Measurements from ENCODE around the gene RMDN2. TPM values are rescaled to one million over a fixed set of nuclear protein-coding genes. Genes with fewer than 3 reads are reported as not detected.

RMDN2 gene
- total and polyA plus RNA-seq, 9 of the 15 experiments (the other 6 are each of a cell fraction or from before 2014, with no cell fraction given), result 1.5 to 4.3 (median 2.3) TPM

DNA sequence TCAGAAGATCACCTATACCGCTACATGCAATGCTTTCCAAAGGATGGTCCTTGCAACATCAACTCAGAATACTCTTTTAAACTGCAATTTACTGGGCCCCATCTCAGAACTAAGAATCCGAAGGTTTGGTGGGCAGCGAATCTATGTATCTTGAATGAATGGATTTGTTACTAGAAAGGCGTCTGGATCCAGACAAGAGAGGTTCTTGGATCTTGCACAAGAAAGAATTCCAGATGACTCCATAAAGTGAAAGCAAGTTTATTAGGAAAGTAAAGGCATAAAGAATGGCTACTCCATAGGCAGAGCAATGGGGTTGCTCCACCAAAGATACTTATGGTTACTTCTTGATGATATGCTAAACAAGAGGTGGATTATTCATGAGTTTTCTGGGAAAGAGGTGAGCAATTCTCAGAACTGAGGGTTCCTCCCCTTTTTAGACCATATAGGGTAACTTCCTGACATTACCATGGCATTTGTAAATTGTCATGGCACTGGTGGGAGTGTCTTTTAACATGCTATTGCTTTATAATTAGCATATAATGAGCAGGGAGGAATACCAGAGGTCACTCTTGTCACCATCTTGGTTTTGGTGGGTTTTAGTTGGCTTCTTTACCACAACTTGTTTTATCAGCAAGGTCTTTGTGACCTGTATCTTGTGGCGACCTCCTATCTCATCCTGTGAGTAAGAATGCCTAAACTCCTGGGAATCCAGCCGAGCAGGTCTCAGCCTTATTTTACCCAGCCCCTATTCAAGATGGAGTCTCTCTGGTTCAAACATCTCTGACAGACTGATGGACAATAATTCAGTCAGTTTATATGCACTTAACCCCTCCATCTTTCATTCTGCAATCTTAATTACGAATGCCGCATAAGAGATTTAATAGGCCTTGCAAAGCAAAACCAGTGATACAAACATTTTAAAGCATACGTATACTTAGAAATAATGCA lies 7.5 kb upstream of the RMDN2 start (continued):
- TF ChIP-seq EHMT2 (IDR thresholded peaks at IDR 0.05), result no peak
- TF ChIP-seq FOXK1 (CRISPR knock-in tag; IDR thresholded peaks at IDR 0.05; ENCODE audit: borderline replicate concordance), result no peak
- TF ChIP-seq TRIM24 (IDR thresholded peaks at IDR 0.05), result no peak
- TF ChIP-seq DNMT1 (IDR thresholded peaks at IDR 0.05), result no peak
- TF ChIP-seq ZNF41 (CRISPR knock-in tag; conservative IDR thresholded peaks at IDR 0.05), result peak; percentile 68; the same call in 1 of the 2 replicates
- TF ChIP-seq CC2D1A (IDR thresholded peaks at IDR 0.05), result no peak
- no peak for TF ChIP-seq LEF1 (IDR thresholded peaks at IDR 0.05)
- no peak for TF ChIP-seq FOXK2 (conservative IDR thresholded peaks at IDR 0.05 in 1 of 2, IDR thresholded peaks at IDR 0.05 in 1 of 2; ENCODE audit: low read depth in 2 of 2)
- TF ChIP-seq, protein P1, sequence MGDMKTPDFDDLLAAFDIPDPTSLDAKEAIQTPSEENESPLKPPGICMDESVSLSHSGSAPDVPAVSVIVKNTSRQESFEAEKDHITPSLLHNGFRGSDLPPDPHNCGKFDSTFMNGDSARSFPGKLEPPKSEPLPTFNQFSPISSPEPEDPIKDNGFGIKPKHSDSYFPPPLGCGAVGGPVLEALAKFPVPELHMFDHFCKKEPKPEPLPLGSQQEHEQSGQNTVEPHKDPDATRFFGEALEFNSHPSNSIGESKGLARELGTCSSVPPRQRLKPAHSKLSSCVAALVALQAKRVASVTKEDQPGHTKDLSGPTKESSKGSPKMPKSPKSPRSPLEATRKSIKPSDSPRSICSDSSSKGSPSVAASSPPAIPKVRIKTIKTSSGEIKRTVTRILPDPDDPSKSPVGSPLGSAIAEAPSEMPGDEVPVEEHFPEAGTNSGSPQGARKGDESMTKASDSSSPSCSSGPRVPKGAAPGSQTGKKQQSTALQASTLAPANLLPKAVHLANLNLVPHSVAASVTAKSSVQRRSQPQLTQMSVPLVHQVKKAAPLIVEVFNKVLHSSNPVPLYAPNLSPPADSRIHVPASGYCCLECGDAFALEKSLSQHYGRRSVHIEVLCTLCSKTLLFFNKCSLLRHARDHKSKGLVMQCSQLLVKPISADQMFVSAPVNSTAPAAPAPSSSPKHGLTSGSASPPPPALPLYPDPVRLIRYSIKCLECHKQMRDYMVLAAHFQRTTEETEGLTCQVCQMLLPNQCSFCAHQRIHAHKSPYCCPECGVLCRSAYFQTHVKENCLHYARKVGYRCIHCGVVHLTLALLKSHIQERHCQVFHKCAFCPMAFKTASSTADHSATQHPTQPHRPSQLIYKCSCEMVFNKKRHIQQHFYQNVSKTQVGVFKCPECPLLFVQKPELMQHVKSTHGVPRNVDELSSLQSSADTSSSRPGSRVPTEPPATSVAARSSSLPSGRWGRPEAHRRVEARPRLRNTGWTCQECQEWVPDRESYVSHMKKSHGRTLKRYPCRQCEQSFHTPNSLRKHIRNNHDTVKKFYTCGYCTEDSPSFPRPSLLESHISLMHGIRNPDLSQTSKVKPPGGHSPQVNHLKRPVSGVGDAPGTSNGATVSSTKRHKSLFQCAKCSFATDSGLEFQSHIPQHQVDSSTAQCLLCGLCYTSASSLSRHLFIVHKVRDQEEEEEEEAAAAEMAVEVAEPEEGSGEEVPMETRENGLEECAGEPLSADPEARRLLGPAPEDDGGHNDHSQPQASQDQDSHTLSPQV (IDR thresholded peaks at IDR 0.05), result peak; percentile 54
- no peak for TF ChIP-seq PCBP1 (IDR thresholded peaks at IDR 0.05; ENCODE audit: low read depth, low read length, poor library complexity, severe bottlenecking)
- TF ChIP-seq HDAC8 (tag; IDR thresholded peaks at IDR 0.05), result 0 out of 2 replicates have a peak, but pooled peaks have one; percentile 63
- TF ChIP-seq POLR2H (tag; IDR thresholded peaks at IDR 0.05; ENCODE audit: low read depth), result no peak
- TF ChIP-seq ELF4 (CRISPR knock-in tag; IDR thresholded peaks at IDR 0.05), result no peak
- no peak for TF ChIP-seq ARID2 (IDR thresholded peaks at IDR 0.05)
- TF ChIP-seq LARP7 (IDR thresholded peaks at IDR 0.05), result no peak
- no peak for TF ChIP-seq SMARCA5 (IDR thresholded peaks at IDR 0.05)
- TF ChIP-seq RFX5 (IDR thresholded peaks at IDR 0.05; ENCODE audit: low read depth, low read length), result no peak
- 0 out of 2 replicates have a peak, but pooled peaks have one; percentile 58 for TF ChIP-seq ILK (tag; IDR thresholded peaks at IDR 0.05; ENCODE audit: borderline replicate concordance, low read depth)
- peak; percentile 79 for TF ChIP-seq PYGO2 (tag; IDR thresholded peaks at IDR 0.05)
- TF ChIP-seq GTF2E2 (tag; IDR thresholded peaks at IDR 0.05), result no peak
- TF ChIP-seq, protein P2, sequence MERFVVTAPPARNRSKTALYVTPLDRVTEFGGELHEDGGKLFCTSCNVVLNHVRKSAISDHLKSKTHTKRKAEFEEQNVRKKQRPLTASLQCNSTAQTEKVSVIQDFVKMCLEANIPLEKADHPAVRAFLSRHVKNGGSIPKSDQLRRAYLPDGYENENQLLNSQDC (CRISPR knock-in tag; IDR thresholded peaks at IDR 0.05), result no peak
- no peak for TF ChIP-seq KDM1A (IDR thresholded peaks at IDR 0.05)
- TF ChIP-seq ZBED1 (IDR thresholded peaks at IDR 0.05), result no peak
- TF ChIP-seq ZBTB17 (CRISPR knock-in tag; IDR thresholded peaks at IDR 0.05), result no peak
- TF ChIP-seq NR4A1 (CRISPR knock-in tag; IDR thresholded peaks at IDR 0.05), result no peak
- peak; percentile 88 for TF ChIP-seq NR4A1 (tag; IDR thresholded peaks at IDR 0.05)
- peak; percentile 83; the same call in 1 of the 2 replicates for TF ChIP-seq PTTG1 (tag; IDR thresholded peaks at IDR 0.05; ENCODE audit: low read depth)

All from K562 (cell line).